ENCODE results near the gene PPP1R18. TPM values are rescaled to one million over a fixed set of nuclear protein-coding genes. Genes with fewer than 3 reads are reported as not detected.

Gene PPP1R18
- total and polyA plus RNA-seq, 9 of the 15 experiments (the other 6 are each of a cell fraction or from before 2014, with no cell fraction given), result 12.0 to 99.2 (median 42.6) TPM

GRCh38 chr6:30672445-30673253 lies 13.8 kb downstream of the PPP1R18 start, which contains the start of gene DHX16 (continued):
- TF ChIP-seq TRIM25 (IDR thresholded peaks at IDR 0.05; ENCODE audit: borderline replicate concordance) (no peak), GATAD2A (IDR thresholded peaks at IDR 0.05) (no peak), ZNF197 (CRISPR knock-in tag; IDR thresholded peaks at IDR 0.05; ENCODE audit: low read depth) (no peak), PHF8 (IDR thresholded peaks at IDR 0.05; ENCODE audit: borderline replicate concordance, low read length) (peak; percentile 96; the same call in 1 of the 2 replicates), SRF (CRISPR knock-in tag; IDR thresholded peaks at IDR 0.05) (peak in 1 of 2 experiments; percentile 77; a peak in 1 of 4 replicates), CREB5 (CRISPR knock-in tag; IDR thresholded peaks at IDR 0.05) (no peak), ZNF217 (CRISPR knock-in tag; IDR thresholded peaks at IDR 0.05) (no peak), THRB (CRISPR knock-in tag; conservative IDR thresholded peaks at IDR 0.05) (peak; percentile 78; the same call in 1 of the 2 replicates), SIRT6 (IDR thresholded peaks at IDR 0.05; ENCODE audit: low read depth, low read length) (no peak), HOXB6 (CRISPR knock-in tag; IDR thresholded peaks at IDR 0.05; ENCODE audit: borderline replicate concordance) (no peak), POLR2A (conservative IDR thresholded peaks at IDR 0.05) (peak; percentile 81), POLR2AphosphoS5 (IDR thresholded peaks at IDR 0.05; ENCODE audit: control insufficient read depth, insufficient read depth, low read depth, low read length) (peak; percentile 65; the same call in 1 of the 2 replicates), ZBTB9 (CRISPR knock-in tag; IDR thresholded peaks at IDR 0.05) (peak; percentile 82), TCF3 (CRISPR knock-in tag; IDR thresholded peaks at IDR 0.05) (no peak; the same call in 1 of the 2 replicates), MTA1 (IDR thresholded peaks at IDR 0.05; ENCODE audit: borderline replicate concordance) (no peak), CBX1 (IDR thresholded peaks at IDR 0.05; ENCODE audit: low read depth) (no peak), ZNF699 (CRISPR knock-in tag; IDR thresholded peaks at IDR 0.05; ENCODE audit: insufficient replicate concordance) (no peak), RBM34 (IDR thresholded peaks at IDR 0.05; ENCODE audit: borderline replicate concordance, insufficient read depth, low read length) (no peak), ARID3A (IDR thresholded peaks at IDR 0.05; ENCODE audit: borderline replicate concordance, low read depth, low read length) (peak; percentile 99)
